Measurements from ENCODE around the gene ERAP2.

The ERAP2 gene

DNA sequence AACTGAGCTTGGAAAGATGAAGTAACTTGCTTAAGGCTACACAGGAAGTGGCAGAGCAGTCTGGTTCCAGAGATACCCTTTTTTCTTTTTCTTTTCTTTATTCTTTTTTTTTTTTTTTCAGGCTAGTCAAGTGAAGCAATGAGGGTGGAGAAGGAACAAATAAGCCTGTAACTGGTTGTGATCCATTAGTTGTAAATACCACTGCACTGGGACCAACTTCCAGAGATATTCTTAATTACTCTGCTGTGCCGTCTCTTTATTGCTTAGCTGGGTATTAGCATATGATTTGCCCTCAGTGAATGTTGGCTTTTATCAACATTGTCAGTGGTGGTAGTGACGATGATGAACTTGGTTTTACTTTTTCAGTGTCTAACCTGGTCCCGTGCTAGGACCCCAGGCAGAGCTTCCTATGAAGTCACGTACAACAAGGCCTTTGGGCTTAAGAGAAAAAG is 86.3 kb downstream of the ERAP2 start:
- DNase-seq = no peak

DNA sequence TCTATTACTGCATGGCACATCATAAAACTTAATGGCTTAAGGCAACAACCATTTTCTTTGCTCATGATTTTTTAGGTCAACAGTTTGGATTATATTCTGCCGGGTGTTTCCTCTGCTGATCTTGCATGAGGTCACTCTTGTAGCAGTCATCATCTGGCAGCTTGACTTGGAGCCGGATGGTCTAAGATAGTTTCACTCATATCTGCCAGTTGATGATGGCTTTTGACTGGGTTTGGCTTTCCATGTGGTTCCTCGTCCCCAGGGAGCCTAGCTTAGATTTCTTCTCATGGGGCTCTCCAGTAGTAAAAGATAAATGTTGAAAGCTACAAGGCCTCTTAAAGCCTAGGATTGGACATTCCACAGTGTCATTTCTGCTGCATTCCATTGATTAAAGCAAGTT is 87.0 kb downstream of the ERAP2 start:
- peak in 6 of 58 donors; percentile 3 to 41 (median 6) for DNase-seq

DNA sequence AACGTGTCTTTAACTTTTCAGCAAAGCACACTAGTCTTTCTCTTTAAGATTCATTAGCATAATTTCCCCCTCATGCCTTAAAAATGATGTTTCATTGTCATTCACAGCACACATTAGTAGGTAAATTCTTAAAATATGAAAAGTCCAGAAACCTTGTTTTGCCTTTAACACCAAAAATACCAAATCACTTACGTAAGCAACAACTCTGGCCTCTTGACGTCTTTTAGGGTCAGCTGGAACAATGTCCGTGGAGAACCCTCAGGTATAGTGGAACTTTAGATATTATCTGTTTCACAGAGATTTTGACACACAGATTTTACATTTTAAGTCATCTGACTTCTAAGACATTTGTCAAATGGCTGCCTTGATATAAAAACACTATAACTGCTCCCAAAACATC is 90.5 kb downstream of the ERAP2 start:
- DNase-seq = no peak

DNA sequence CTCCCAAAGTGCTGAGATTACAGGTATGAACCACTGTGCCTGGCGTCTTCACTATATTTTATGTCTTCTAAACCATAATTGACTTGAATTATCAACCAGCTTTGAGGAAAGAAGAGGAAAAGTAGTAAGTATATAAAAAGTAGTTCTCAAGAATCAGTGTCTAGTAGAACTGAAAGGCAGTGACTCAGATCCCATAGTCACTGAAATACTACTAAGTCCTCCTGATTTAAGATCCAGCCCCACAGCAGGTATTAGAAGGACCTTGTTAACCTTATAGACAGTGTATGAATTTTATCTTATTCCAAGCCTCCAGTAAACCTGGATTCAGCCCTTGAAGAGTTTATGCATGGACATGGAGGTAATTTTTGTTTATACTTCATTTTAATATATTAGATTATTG is 91.1 kb downstream of the ERAP2 start:
- no peak for DNase-seq

DNA sequence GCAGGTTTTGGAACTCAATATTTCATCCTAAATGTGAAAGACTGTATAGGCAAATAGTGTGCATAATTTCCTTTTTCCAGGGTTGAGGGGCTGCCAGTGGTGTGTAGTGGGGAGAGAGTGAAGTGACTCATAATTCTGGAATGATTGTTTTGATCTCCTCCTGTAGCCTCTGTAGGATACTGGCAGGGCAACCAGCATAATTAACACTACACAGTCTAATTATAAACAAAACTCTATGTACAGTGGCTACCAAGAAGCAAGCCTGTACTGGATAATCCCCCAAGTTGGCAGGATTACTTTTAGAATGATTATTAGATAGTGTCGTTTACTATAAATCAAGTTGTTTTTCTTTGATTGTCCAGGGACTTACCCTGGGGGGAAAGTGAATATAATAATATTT is 91.8 kb downstream of the ERAP2 start:
- DNase-seq = no peak

DNA sequence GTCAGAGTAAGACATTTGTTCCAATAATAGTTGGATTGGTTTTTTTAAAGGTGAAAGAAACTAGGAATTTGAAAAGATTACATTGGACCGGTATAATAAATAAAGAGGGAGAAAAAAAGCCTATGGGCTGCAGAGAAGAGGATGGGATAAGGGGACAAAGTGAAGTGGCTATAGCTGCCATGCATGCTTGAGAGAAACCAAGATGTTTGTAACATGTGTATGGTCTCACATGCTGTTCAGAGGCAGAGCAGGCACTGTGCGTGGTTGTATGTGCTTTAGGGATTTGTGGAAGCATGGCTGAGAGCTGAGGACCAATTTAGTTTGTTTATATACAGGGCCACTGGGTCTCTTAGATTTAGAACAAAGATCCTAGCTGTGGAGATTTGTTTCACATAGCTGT is 92.3 kb downstream of the ERAP2 start:
- DNase-seq = peak in 1 of 58 donors; percentile 23

All from anterior cingulate cortex (tissue), 58 donors.